ENCODE measurements around the gene ARHGEF38.
"Not testable (repeated sequence)": the region's sequence is repeated elsewhere in the genome, so short reads cannot be mapped to it uniquely, and the experiment has no call there.

Gene ARHGEF38

GRCh38 chr4:105607876-105608275 lies 55.5 kb downstream of the ARHGEF38 start:
- H3K4me1 Mint-ChIP-seq (ENCODE audit: low read depth): no peaks in the 10 kb centered on the region
- no peaks in the 10 kb centered on the region for H3K36me3 Mint-ChIP-seq (ENCODE audit: low read depth)
- no peak for DNase-seq (ENCODE audit: low spot score)
- H3K27ac Mint-ChIP-seq: no peak overlapping the region
- H3K27me3 Mint-ChIP-seq (ENCODE audit: low read depth): no peaks in the 10 kb centered on the region
- H3K9me3 Mint-ChIP-seq: no peaks in the 10 kb centered on the region
- no peak overlapping the region for H3K4me3 Mint-ChIP-seq

- H3K27me3 Mint-ChIP-seq (ENCODE audit: low read depth); H3K4me1 Mint-ChIP-seq (ENCODE audit: low read depth); H3K4me3 Mint-ChIP-seq; DNase-seq (ENCODE audit: low spot score); H3K27ac Mint-ChIP-seq; H3K9me3 Mint-ChIP-seq; H3K36me3 Mint-ChIP-seq (ENCODE audit: low read depth): not testable (repeated sequence)
Observed at GRCh38 chr4:105609819-105610218, 57.4 kb downstream of the ARHGEF38 start.

GRCh38 chr4:105613306-105613705 lies 60.9 kb downstream of the ARHGEF38 start:
- Mint-ChIP-seq H3K36me3 (ENCODE audit: low read depth) (no peaks in the 10 kb centered on the region), H3K27me3 (ENCODE audit: low read depth) (no peaks in the 10 kb centered on the region), H3K4me1 (ENCODE audit: low read depth) (no peaks in the 10 kb centered on the region), H3K4me3 (no peak overlapping the region), H3K27ac (no peak overlapping the region), H3K9me3 (no peaks in the 10 kb centered on the region)
- DNase-seq (ENCODE audit: low spot score): no peak

- Mint-ChIP-seq H3K36me3 (ENCODE audit: low read depth) (no peaks in the 10 kb centered on the region), H3K4me3 (no peak overlapping the region), H3K27ac (no peak overlapping the region), H3K9me3 (no peaks in the 10 kb centered on the region), H3K4me1 (ENCODE audit: low read depth) (no peaks in the 10 kb centered on the region), H3K27me3 (ENCODE audit: low read depth) (no peaks in the 10 kb centered on the region)
- no peak for DNase-seq (ENCODE audit: low spot score)
Observed at GRCh38 chr4:105619188-105619931, 66.9 kb downstream of the ARHGEF38 start.

GRCh38 chr4:105620640-105621323 lies 68.4 kb downstream of the ARHGEF38 start:
- Mint-ChIP-seq H3K4me1 (ENCODE audit: low read depth) (no peaks in the 10 kb centered on the region), H3K27me3 (ENCODE audit: low read depth) (no peaks in the 10 kb centered on the region), H3K4me3 (no peak overlapping the region), H3K27ac (no peak overlapping the region), H3K9me3 (no peaks in the 10 kb centered on the region), H3K36me3 (ENCODE audit: low read depth) (no peaks in the 10 kb centered on the region)
- no peak for DNase-seq (ENCODE audit: low spot score)

- Mint-ChIP-seq H3K36me3 (ENCODE audit: low read depth) (no peaks in the 10 kb centered on the region), H3K9me3 (no peaks in the 10 kb centered on the region), H3K27me3 (ENCODE audit: low read depth) (no peaks in the 10 kb centered on the region), H3K27ac (no peak overlapping the region), H3K4me3 (no peak overlapping the region), H3K4me1 (ENCODE audit: low read depth) (no peaks in the 10 kb centered on the region)
- DNase-seq (ENCODE audit: low spot score): no peak
Observed at GRCh38 chr4:105622269-105622668, 69.8 kb downstream of the ARHGEF38 start.

- Mint-ChIP-seq H3K4me1 (ENCODE audit: low read depth) (no peaks in the 10 kb centered on the region), H3K27me3 (ENCODE audit: low read depth) (no peaks in the 10 kb centered on the region), H3K9me3 (no peaks in the 10 kb centered on the region), H3K36me3 (ENCODE audit: low read depth) (no peaks in the 10 kb centered on the region), H3K4me3 (no peak overlapping the region), H3K27ac (no peak overlapping the region)
- no peak for DNase-seq (ENCODE audit: low spot score)
Observed at GRCh38 chr4:105623099-105623498, 70.7 kb downstream of the ARHGEF38 start.

- H3K4me1 Mint-ChIP-seq (ENCODE audit: low read depth): no peaks in the 10 kb centered on the region
- no peak for DNase-seq (ENCODE audit: low spot score)
- H3K36me3 Mint-ChIP-seq (ENCODE audit: low read depth): no peaks in the 10 kb centered on the region
- no peaks in the 10 kb centered on the region for H3K27me3 Mint-ChIP-seq (ENCODE audit: low read depth)
- H3K9me3 Mint-ChIP-seq: no peaks in the 10 kb centered on the region
- no peak overlapping the region for H3K4me3 Mint-ChIP-seq
- no peak overlapping the region for H3K27ac Mint-ChIP-seq
Observed at GRCh38 chr4:105624530-105624929, 72.1 kb downstream of the ARHGEF38 start.

GRCh38 chr4:105625214-105625613 lies 72.8 kb downstream of the ARHGEF38 start:
- Mint-ChIP-seq H3K36me3 (ENCODE audit: low read depth) (no peaks in the 10 kb centered on the region), H3K4me1 (ENCODE audit: low read depth) (no peaks in the 10 kb centered on the region), H3K4me3 (no peak overlapping the region), H3K27me3 (ENCODE audit: low read depth) (no peaks in the 10 kb centered on the region), H3K27ac (no peak overlapping the region), H3K9me3 (no peaks in the 10 kb centered on the region)
- no peak for DNase-seq (ENCODE audit: low spot score)

- H3K4me1 Mint-ChIP-seq (ENCODE audit: low read depth): no peaks in the 10 kb centered on the region
- no peak overlapping the region for H3K27ac Mint-ChIP-seq
- peaks cover 2% of the 10 kb centered on the region for H3K27me3 Mint-ChIP-seq (ENCODE audit: low read depth)
- DNase-seq (ENCODE audit: low spot score): no peak
- H3K36me3 Mint-ChIP-seq (ENCODE audit: low read depth): no peaks in the 10 kb centered on the region
- no peaks in the 10 kb centered on the region for H3K9me3 Mint-ChIP-seq
- no peak overlapping the region for H3K4me3 Mint-ChIP-seq
Observed at GRCh38 chr4:105626846-105627245, 74.4 kb downstream of the ARHGEF38 start.

- Mint-ChIP-seq H3K4me3 (no peak overlapping the region), H3K36me3 (ENCODE audit: low read depth) (no peaks in the 10 kb centered on the region), H3K27ac (no peak overlapping the region), H3K4me1 (ENCODE audit: low read depth) (no peaks in the 10 kb centered on the region), H3K27me3 (ENCODE audit: low read depth) (peaks cover 2% of the 10 kb centered on the region), H3K9me3 (no peaks in the 10 kb centered on the region)
- no peak for DNase-seq (ENCODE audit: low spot score)
Observed at GRCh38 chr4:105627620-105628019, 75.2 kb downstream of the ARHGEF38 start.

GRCh38 chr4:105630670-105631655 lies 78.5 kb downstream of the ARHGEF38 start:
- Mint-ChIP-seq H3K27ac (no peak overlapping the region), H3K27me3 (ENCODE audit: low read depth) (peaks cover 2% of the 10 kb centered on the region), H3K36me3 (ENCODE audit: low read depth) (no peaks in the 10 kb centered on the region), H3K9me3 (no peaks in the 10 kb centered on the region), H3K4me3 (no peak overlapping the region), H3K4me1 (ENCODE audit: low read depth) (no peaks in the 10 kb centered on the region)
- no peak for DNase-seq (ENCODE audit: low spot score)

- H3K27me3 Mint-ChIP-seq (ENCODE audit: low read depth): peaks cover 2% of the 10 kb centered on the region
- no peaks in the 10 kb centered on the region for H3K36me3 Mint-ChIP-seq (ENCODE audit: low read depth)
- H3K27ac Mint-ChIP-seq: no peak overlapping the region
- no peaks in the 10 kb centered on the region for H3K4me1 Mint-ChIP-seq (ENCODE audit: low read depth)
- DNase-seq (ENCODE audit: low spot score): no peak
- no peak overlapping the region for H3K4me3 Mint-ChIP-seq
- H3K9me3 Mint-ChIP-seq: no peaks in the 10 kb centered on the region
Observed at GRCh38 chr4:105631818-105632400, 79.5 kb downstream of the ARHGEF38 start.
